GM12873 (cell line): ENCODE results near the gene GATA2.

Experiments
- TF ChIP-seq, protein P1 (sequence below): IDR thresholded peaks from 2 replicates; pipeline ENCODE4 v1.5.1; 2012; ENCODE audit warnings: low read depth, mild to moderate bottlenecking, moderate library complexity, low read length, control low read depth; ENCODE audit not compliant: insufficient read depth; ENCODE audit errors: missing control alignments

Gene GATA2

GRCh38 chr3:128486681-128487537 is 6.1 kb downstream of the GATA2 start:
- TF ChIP-seq, protein P1, sequence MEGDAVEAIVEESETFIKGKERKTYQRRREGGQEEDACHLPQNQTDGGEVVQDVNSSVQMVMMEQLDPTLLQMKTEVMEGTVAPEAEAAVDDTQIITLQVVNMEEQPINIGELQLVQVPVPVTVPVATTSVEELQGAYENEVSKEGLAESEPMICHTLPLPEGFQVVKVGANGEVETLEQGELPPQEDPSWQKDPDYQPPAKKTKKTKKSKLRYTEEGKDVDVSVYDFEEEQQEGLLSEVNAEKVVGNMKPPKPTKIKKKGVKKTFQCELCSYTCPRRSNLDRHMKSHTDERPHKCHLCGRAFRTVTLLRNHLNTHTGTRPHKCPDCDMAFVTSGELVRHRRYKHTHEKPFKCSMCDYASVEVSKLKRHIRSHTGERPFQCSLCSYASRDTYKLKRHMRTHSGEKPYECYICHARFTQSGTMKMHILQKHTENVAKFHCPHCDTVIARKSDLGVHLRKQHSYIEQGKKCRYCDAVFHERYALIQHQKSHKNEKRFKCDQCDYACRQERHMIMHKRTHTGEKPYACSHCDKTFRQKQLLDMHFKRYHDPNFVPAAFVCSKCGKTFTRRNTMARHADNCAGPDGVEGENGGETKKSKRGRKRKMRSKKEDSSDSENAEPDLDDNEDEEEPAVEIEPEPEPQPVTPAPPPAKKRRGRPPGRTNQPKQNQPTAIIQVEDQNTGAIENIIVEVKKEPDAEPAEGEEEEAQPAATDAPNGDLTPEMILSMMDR: no peak

GRCh38 chr3:128486205-128486628 is 6.8 kb downstream of the GATA2 start:
- TF ChIP-seq, protein P1: no peak

GRCh38 chr3:128485282-128486204 is 7.5 kb downstream of the GATA2 start:
- TF ChIP-seq, protein P1: no peak

DNA sequence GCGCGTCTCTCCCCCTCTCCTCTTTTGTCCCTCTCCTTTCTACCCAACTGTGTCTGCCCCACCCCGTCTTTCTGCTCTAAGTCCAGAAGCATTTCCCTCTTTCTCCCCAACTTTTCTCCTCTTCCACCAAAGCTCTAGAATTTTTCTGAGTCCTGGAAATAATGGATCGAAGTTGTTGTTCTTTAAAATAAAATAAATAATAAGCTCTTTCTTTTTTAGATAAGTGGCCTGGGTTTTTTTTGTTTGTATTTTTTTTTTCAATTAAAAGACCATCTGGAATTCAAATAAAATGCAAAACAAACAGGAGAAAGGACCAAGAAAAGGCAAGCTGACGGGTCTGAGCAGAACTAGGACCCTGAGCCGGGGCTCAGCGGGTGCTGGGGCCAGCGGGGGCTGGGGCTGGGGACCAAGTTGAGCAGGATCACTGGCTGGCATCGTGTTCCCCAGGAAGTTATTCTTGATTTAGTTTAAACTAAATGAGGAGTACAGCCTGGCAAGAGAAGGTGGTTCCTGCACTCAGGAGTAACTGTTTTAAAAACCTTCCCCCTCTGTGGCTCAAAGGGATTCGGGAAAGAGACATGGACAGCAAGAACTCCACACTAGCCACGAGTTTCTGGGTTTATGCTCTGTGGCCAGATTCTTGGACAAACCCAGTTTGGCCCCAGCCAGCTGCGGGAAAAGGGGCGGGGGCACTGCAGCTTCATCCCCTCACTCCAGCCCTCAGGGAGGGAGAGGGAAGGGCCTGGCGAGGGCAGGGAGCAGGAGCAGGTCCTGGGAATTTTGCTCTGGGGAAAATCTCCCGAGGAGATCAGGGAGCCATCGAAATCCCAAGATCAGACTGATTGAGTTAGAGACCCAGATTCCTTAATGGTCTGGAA is 8.4 kb downstream of the GATA2 start:
- TF ChIP-seq, protein P1: no peak

- TF ChIP-seq, protein P1: no peak
Measured at GRCh38 chr3:128483657-128484403, 9.2 kb downstream of the GATA2 start.

DNA sequence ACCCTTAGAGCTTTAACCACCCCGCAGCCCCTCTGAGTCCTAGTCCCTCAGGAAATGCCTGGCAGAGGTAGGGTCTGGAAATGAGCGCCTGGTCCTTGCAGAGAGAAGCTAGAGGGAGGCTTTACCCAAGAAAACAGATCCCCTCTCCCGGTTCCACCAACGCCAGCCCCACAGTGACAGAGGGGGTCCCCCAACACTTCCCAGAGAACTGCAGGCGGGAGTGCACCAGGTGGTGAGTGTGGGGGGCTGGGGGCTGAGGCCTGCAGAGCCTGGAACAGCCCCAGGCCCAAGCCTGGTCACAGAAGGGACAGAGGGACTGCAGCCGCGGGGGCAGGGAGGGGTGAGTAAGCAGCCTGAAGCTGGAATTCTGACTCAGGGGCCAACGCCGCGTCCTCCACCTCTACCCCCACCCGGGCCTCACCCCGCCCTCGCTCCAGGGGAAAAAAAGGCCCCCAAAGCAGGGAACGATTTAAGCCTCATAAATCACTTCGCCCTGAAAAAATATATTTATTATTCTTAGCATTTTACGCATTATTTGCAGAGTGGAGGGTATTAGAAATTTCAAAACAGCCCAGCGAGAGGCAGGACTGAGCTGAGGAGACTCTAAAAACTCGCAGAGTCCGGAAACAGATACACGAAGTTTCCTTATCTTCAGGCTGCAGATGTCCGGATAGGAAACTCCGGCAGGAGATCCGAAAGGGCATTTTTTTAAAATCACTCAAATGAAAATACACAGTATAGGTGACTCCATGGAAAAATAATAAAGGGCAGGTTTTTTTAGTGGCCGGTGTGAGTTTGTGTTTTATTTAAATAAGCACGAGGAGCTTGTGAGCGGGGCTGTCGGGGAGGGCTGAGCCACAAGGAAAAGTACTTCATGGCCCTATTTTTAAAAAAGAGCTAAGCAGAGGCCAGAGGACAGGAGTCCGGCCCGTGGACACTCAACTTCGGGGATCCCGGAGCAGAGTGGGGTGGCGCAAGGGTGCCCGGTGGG is 10.0 kb downstream of the GATA2 start:
- TF ChIP-seq, protein P1: no peak
